ENCODE data around the gene ELF2. TPM values are rescaled to one million over a fixed set of nuclear protein-coding genes. Genes with fewer than 3 reads are reported as not detected.

Gene ELF2
- total RNA-seq, 5 donors from 2014 or later (not counting 1 experiment from before 2014, with no cell fraction given), result 52.8 to 78.1 (median 54.0) TPM

GRCh38 chr4:139142087-139142486 lies 34.9 kb downstream of the ELF2 start:
- no peaks in the 10 kb centered on the region for H3K36me3 ChIP-seq (ENCODE audit: control insufficient read depth in 2 of 2, extremely low read depth in 1 of 2, insufficient read depth in 1 of 2, low read length in 1 of 2)
- Mint-ChIP-seq H3K4me1 (peaks cover 25 to 42% (median 28%) of the 10 kb centered on the region in 3 donors), H3K27me3 (no peaks in the 10 kb centered on the region), H3K4me3 (no peak overlapping the region), H3K27ac (no peak overlapping the region), H3K9me3 (peaks cover 5 to 12% (median 7%) of the 10 kb centered on the region in 3 donors), H3K36me3 (peaks cover 19% of the 10 kb centered on the region)
- H3K4me1 ChIP-seq (ENCODE audit: control insufficient read depth in 1 of 2, extremely low read depth in 1 of 2, insufficient read depth in 2 of 2, low read length in 2 of 2), result peaks cover 3 to 10% of the 10 kb centered on the region in 2 experiments
- no peak overlapping the region for H3K27ac ChIP-seq (ENCODE audit: low read length)
- no peaks in the 10 kb centered on the region for H3K27me3 ChIP-seq (replicated peaks in 1 of 2; ENCODE audit: control insufficient read depth in 2 of 2, extremely low read depth in 1 of 2, insufficient read depth in 2 of 2, low read length in 1 of 2)
- ATAC-seq (replicated peaks in 1 of 4) (no peak), DNase-seq (no peak)
- 67% methylated on average over 1 of the region's 1 CpG for WGBS (ENCODE audit: insufficient coverage)
- ChIA-PET CTCF (no interaction called here), POLR2A (no interaction called here)
- H3K9me3 ChIP-seq, result peaks cover 2% of the 10 kb centered on the region
- H3K4me3 ChIP-seq (ENCODE audit: control insufficient read depth in 1 of 2, extremely low read depth in 1 of 2, low read length in 1 of 2), result no peak overlapping the region

GRCh38 chr4:139137763-139138162 lies 39.3 kb downstream of the ELF2 start:
- no CpG with 5 or more reads among the region's 3 CpGs for WGBS (ENCODE audit: insufficient coverage)
- Mint-ChIP-seq H3K27ac (no peak overlapping the region), H3K9me3 (no peaks in the 10 kb centered on the region), H3K36me3 (peaks cover 26% of the 10 kb centered on the region), H3K4me1 (peaks cover 7 to 13% (median 12%) of the 10 kb centered on the region in 3 donors), H3K4me3 (no peak overlapping the region), H3K27me3 (no peaks in the 10 kb centered on the region)
- H3K27ac ChIP-seq (ENCODE audit: low read length), result no peak overlapping the region
- ATAC-seq (replicated peaks in 1 of 4) (no peak), DNase-seq (no peak)
- H3K9me3 ChIP-seq, result no peaks in the 10 kb centered on the region
- no peak overlapping the region for H3K4me3 ChIP-seq (ENCODE audit: control insufficient read depth in 1 of 2, extremely low read depth in 1 of 2, low read length in 1 of 2)
- H3K27me3 ChIP-seq (replicated peaks in 1 of 2; ENCODE audit: control insufficient read depth in 2 of 2, extremely low read depth in 1 of 2, insufficient read depth in 2 of 2, low read length in 1 of 2), result no peaks in the 10 kb centered on the region
- no peaks in the 10 kb centered on the region for H3K36me3 ChIP-seq (ENCODE audit: control insufficient read depth in 2 of 2, extremely low read depth in 1 of 2, insufficient read depth in 1 of 2, low read length in 1 of 2)
- ChIA-PET CTCF (no interaction called here), POLR2A (no interaction called here)
- H3K4me1 ChIP-seq (ENCODE audit: control insufficient read depth in 1 of 2, extremely low read depth in 1 of 2, insufficient read depth in 2 of 2, low read length in 2 of 2), result no peaks in the 10 kb centered on the region

GRCh38 chr4:139134403-139134802 lies 42.6 kb downstream of the ELF2 start:
- DNase-seq (no peak), ATAC-seq (replicated peaks in 1 of 4) (no peak)
- no peak overlapping the region for H3K4me3 Mint-ChIP-seq
- CTCF ChIA-PET, result no interaction called here
- no peaks in the 10 kb centered on the region for H3K27me3 Mint-ChIP-seq
- peaks cover 32% of the 10 kb centered on the region for H3K36me3 Mint-ChIP-seq
- Histone ChIP-seq H3K27me3 (replicated peaks in 1 of 2; ENCODE audit: control insufficient read depth in 2 of 2, extremely low read depth in 1 of 2, insufficient read depth in 2 of 2, low read length in 1 of 2) (no peaks in the 10 kb centered on the region), H3K9me3 (no peaks in the 10 kb centered on the region), H3K36me3 (ENCODE audit: control insufficient read depth in 2 of 2, extremely low read depth in 1 of 2, insufficient read depth in 1 of 2, low read length in 1 of 2) (no peaks in the 10 kb centered on the region), H3K4me1 (ENCODE audit: control insufficient read depth in 1 of 2, extremely low read depth in 1 of 2, insufficient read depth in 2 of 2, low read length in 2 of 2) (no peaks in the 10 kb centered on the region), H3K27ac (ENCODE audit: low read length) (no peak overlapping the region), H3K4me3 (ENCODE audit: control insufficient read depth in 1 of 2, extremely low read depth in 1 of 2, low read length in 1 of 2) (no peak overlapping the region)
- H3K9me3 Mint-ChIP-seq, result no peaks in the 10 kb centered on the region
- no peak overlapping the region for H3K27ac Mint-ChIP-seq
- POLR2A ChIA-PET, result no interaction called here
- no peaks in the 10 kb centered on the region for H3K4me1 Mint-ChIP-seq

GRCh38 chr4:139131209-139131870 lies 45.7 kb downstream of the ELF2 start:
- Mint-ChIP-seq H3K4me3 (no peak overlapping the region), H3K4me1 (no peaks in the 10 kb centered on the region), H3K27ac (no peak overlapping the region), H3K9me3 (no peaks in the 10 kb centered on the region), H3K36me3 (peaks cover 30% of the 10 kb centered on the region), H3K27me3 (no peaks in the 10 kb centered on the region)
- no peak overlapping the region for H3K27ac ChIP-seq (ENCODE audit: low read length)
- no peak for DNase-seq
- no CpG with 5 or more reads among the region's 3 CpGs for WGBS (ENCODE audit: insufficient coverage)
- no peak for ATAC-seq (replicated peaks in 1 of 4)
- ChIA-PET CTCF (interaction anchor here in 1 of 2 donors (0.7 to 1.0 kb wide), 2 partner anchors 9 to 101 kb away, joined by 3 read pairs; no protein-coding TSS in a partner anchor), POLR2A (interaction anchor here in 1 of 2 donors (0.6 kb wide), 1 partner anchor 282 kb away, joined by 3 read pairs; no protein-coding TSS in a partner anchor)
- H3K4me1 ChIP-seq (ENCODE audit: control insufficient read depth in 1 of 2, extremely low read depth in 1 of 2, insufficient read depth in 2 of 2, low read length in 2 of 2), result no peaks in the 10 kb centered on the region
- H3K9me3 ChIP-seq, result no peaks in the 10 kb centered on the region
- no peak overlapping the region for H3K4me3 ChIP-seq (ENCODE audit: control insufficient read depth in 1 of 2, extremely low read depth in 1 of 2, low read length in 1 of 2)
- H3K27me3 ChIP-seq (replicated peaks in 1 of 2; ENCODE audit: control insufficient read depth in 2 of 2, extremely low read depth in 1 of 2, insufficient read depth in 2 of 2, low read length in 1 of 2), result no peaks in the 10 kb centered on the region
- H3K36me3 ChIP-seq (ENCODE audit: control insufficient read depth in 2 of 2, extremely low read depth in 1 of 2, insufficient read depth in 1 of 2, low read length in 1 of 2), result no peaks in the 10 kb centered on the region

GRCh38 chr4:139129206-139129605 lies 47.8 kb downstream of the ELF2 start:
- no peaks in the 10 kb centered on the region for H3K4me1 Mint-ChIP-seq
- H3K9me3 Mint-ChIP-seq, result no peaks in the 10 kb centered on the region
- POLR2A ChIA-PET, result no interaction called here
- 97% methylated on average over 3 of the region's 3 CpGs for WGBS (ENCODE audit: insufficient coverage)
- Histone ChIP-seq H3K4me3 (ENCODE audit: control insufficient read depth in 1 of 2, extremely low read depth in 1 of 2, low read length in 1 of 2) (no peak overlapping the region), H3K36me3 (ENCODE audit: control insufficient read depth in 2 of 2, extremely low read depth in 1 of 2, insufficient read depth in 1 of 2, low read length in 1 of 2) (no peaks in the 10 kb centered on the region), H3K27ac (ENCODE audit: low read length) (no peak overlapping the region), H3K27me3 (replicated peaks in 1 of 2; ENCODE audit: control insufficient read depth in 2 of 2, extremely low read depth in 1 of 2, insufficient read depth in 2 of 2, low read length in 1 of 2) (no peaks in the 10 kb centered on the region), H3K4me1 (ENCODE audit: control insufficient read depth in 1 of 2, extremely low read depth in 1 of 2, insufficient read depth in 2 of 2, low read length in 2 of 2) (no peaks in the 10 kb centered on the region), H3K9me3 (no peaks in the 10 kb centered on the region)
- H3K27ac Mint-ChIP-seq, result no peak overlapping the region
- ATAC-seq (replicated peaks in 1 of 4) (no peak), DNase-seq (no peak)
- CTCF ChIA-PET, result no interaction called here
- H3K27me3 Mint-ChIP-seq, result no peaks in the 10 kb centered on the region
- H3K4me3 Mint-ChIP-seq, result no peak overlapping the region
- peaks cover 17% of the 10 kb centered on the region for H3K36me3 Mint-ChIP-seq

GRCh38 chr4:139126898-139127297 lies 50.1 kb downstream of the ELF2 start:
- no peaks in the 10 kb centered on the region for H3K4me1 Mint-ChIP-seq
- no peaks in the 10 kb centered on the region for H3K9me3 Mint-ChIP-seq
- ATAC-seq (replicated peaks in 1 of 4) (no peak), DNase-seq (no peak)
- peaks cover 18% of the 10 kb centered on the region for H3K36me3 Mint-ChIP-seq
- no peak overlapping the region for H3K27ac Mint-ChIP-seq
- CTCF ChIA-PET, result interaction anchor here (0.6 kb wide), 2 partner anchors 96 to 102 kb away, joined by 3 read pairs; no protein-coding TSS in a partner anchor
- 83% methylated on average over 2 of the region's 3 CpGs for WGBS (ENCODE audit: insufficient coverage)
- no peaks in the 10 kb centered on the region for H3K4me1 ChIP-seq (ENCODE audit: control insufficient read depth in 1 of 2, extremely low read depth in 1 of 2, insufficient read depth in 2 of 2, low read length in 2 of 2)
- no peaks in the 10 kb centered on the region for H3K36me3 ChIP-seq (ENCODE audit: control insufficient read depth in 2 of 2, extremely low read depth in 1 of 2, insufficient read depth in 1 of 2, low read length in 1 of 2)
- no peak overlapping the region for H3K4me3 Mint-ChIP-seq
- no peaks in the 10 kb centered on the region for H3K27me3 Mint-ChIP-seq
- POLR2A ChIA-PET, result no interaction called here
- H3K27me3 ChIP-seq (replicated peaks in 1 of 2; ENCODE audit: control insufficient read depth in 2 of 2, extremely low read depth in 1 of 2, insufficient read depth in 2 of 2, low read length in 1 of 2), result no peaks in the 10 kb centered on the region
- H3K9me3 ChIP-seq, result no peaks in the 10 kb centered on the region
- H3K4me3 ChIP-seq (ENCODE audit: control insufficient read depth in 1 of 2, extremely low read depth in 1 of 2, low read length in 1 of 2), result no peak overlapping the region
- H3K27ac ChIP-seq (ENCODE audit: low read length), result no peak overlapping the region
